Kasumi-1 (cell line): Measurements from ENCODE around the gene MRPL30.
"Not testable (repeated sequence)": the region's sequence is repeated elsewhere in the genome, so short reads cannot be mapped to it uniquely, and the experiment has no call there.

ENCODE experiments used
- DNase-seq, 2 experiments: peaks; one replicate each; lab custom pipeline; 2025; lab: John Stamatoyannopoulos, UW

MRPL30 gene

DNA sequence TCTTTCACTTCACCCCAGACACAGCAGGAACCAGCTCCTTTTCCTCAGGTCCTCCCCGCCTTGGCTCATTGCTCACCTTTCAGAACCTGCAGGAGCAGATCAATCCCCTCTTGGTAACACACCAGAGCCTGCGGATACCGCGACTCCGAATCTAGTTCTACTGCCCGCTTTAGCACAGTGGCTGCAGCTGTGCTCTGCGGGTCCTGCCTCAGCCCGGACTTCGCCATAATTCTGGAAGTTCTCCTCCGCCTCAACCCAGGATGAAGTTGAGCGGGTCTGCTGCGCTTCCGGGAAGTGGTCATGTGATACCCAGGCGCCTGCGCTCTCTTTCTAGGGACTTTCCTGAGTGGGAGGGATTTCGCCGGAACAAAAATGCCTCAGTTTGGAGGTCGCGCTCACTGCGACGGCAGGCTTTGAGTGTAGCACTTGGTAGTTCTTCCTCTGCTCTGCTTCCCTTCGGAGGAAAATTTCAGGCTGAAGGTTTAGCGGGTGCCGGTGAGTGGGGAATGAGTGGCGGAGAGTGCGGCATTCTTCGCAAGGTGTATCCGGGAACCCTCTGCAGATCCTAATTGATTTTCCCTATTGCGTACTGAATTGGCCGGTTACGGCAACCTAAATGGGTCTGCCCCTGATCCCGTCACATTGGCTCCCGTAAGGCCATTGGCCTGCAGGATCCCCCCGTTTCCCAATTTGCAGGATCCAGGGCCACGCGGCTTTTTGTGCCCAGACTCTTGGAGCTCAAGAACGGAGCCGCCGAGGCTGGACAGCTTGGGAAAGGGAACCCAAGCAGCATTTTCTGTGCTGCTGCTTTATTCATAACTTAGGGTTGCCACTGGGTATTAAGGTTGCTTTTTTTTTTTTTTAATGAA is at the start of gene MRPL30, which contains the start of gene MITD1:
Gene MRPL30 (plus strand): TSS at position 430 of the 869 bp plus-strand sequence. CDS start 5,020 bp downstream, outside the sequence.
Gene MITD1 (minus strand): TSS at position 304 of the 869 bp plus-strand sequence. CDS start 77 bp downstream, at position 227.
- DNase-seq, result peak; percentile 94 to 96

GRCh38 chr2:99135044-99135556 is 45.9 kb upstream of the MRPL30 start:
- not testable (repeated sequence) for DNase-seq

DNA sequence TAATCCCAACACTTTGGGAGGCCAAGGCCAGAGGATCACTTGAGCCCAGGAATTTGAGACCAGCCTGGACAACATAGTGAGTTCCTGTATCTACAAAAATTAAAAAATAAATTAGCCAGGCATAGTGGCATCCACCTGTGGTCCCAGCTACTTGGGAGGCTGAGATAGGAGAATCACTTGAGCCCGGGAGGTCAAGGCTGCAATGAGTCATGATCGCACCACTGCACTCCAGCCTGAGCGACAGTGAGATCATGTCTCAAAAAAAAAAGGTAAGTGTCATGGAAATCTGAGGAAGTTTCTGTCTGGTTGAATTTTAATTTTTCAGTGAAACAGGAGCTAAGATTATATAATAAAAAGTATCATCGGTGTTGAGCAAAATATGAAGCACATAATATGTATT is 42.0 kb upstream of the MRPL30 start:
- no peak for DNase-seq

DNA sequence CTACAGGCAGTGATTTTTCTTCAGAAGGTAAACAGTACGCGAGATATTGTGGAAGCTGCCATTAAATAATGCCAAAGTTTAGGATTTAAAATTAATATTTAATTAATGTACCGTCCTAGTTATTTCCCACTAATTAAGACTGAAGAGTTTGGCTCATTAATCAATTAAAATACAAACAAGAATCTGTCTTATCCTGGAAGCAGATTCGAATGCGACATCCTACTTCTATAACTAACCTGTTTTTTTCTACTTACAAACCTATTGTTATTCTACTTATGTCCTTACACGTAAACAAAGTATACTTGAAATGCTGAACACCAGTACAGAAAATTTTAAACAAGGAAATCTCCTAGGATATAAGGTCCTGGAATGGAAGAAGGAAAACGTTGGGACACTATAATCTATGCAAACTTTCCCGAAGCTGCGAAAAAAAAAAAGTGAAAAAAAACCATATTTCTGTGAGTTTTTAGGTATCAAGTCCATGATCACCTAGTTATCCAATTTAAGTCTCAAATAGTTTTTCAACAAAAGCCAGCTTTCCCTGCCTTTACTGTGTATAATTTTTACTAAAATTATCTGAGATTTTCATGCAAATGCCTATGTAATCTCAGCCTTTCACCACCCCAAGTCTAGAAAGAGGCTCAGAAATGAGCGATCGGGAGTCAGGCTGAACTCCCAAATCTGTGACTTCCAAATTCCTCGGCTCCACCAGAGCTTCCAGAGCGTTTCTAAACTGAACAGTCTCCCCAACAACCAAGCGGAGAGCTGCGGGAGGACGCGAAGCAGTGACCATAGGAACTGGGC is 40.7 kb upstream of the MRPL30 start:
- peak in 1 of 2 experiments; percentile 23 for DNase-seq

DNA sequence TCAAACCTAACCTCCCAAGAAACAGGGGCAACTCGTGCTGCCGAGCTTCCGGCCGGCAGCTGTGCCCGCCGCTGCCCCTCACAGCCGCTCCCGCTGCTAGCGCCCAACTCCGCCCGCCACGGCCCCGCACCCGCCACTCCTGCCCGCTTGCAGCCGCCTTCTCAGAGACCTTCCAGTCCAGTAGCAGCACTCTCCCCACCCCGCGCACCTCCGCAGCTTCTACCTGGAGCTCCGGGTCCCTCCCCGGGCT is 40.2 kb upstream of the MRPL30 start:
- no peak for DNase-seq

- peak; percentile 92 for DNase-seq
These were observed 39.6 kb upstream of the MRPL30 start, which contains the start of gene C2orf15 for GRCh38 chr2:99141110-99142108. Gene C2orf15, plus strand, starts transcription at chr2:99141707. Its CDS starts 8,852 bp downstream, at chr2:99150559.

DNA sequence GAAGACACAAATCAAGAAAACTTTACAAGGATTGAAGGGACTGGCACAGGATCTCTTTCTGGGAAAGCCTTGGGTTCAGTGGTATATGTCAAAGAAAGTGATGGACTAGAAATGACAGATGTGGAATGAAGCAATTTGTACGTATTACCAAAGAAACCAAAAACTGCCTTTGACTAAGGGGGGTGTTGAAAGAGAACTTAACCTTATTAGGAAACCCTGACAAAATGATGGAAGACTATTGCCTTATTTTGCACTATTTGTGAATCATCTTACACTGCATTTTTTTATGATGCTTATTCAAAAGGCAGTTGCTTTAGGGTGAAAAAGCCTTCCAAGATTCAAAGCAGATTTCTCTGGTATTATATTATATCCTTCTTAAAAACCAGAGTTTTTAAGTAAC is 30.3 kb upstream of the MRPL30 start:
- DNase-seq, result no peak

- DNase-seq, result no peak
These were observed 28.6 kb upstream of the MRPL30 start for GRCh38 chr2:99152199-99152895.

GRCh38 chr2:99153921-99154604 is 26.9 kb upstream of the MRPL30 start:
- no peak for DNase-seq

DNA sequence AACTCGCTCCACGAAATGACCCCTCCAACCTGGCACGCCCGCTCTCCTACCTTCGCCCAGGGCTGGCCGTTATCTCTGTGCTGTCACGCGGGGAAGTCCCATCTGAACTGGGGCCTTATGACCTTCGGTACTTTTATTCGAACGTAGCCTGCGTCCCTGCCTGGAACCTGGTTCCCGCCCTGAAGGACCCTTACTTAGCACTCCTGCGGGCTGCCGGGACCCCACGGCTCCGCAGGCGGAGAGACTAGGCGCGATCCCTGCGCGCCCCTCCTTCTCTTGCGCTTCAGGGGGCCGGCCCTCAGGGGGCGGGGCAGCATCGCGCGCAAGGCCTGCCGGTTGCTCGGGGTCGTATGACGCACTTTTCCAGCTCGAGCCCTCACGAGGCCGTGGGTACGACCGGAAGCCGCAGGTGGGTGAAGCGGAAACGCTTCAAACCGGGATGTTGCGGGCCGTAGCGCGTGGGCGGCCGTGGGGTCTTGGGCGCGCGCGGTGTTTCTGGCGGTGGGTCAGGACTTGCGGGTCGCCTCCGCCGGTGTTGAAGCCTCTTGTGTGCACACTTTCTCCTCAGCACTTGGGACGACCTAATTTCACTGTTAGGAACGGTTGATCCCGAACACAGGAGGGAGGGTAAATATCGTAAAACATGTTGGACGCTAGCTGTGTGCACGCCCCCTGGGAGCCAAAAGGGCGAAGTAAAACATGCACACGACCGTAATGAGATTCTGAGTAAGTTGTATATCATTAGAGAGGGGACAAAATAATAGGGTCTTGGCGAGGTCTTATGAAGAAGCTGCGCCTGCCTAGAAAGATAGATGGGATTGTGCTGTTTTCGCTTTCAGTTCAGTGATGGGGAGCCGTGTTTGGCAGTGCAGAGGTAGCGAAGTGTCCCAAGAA is 26.1 kb upstream of the MRPL30 start, which contains the start of the genes LIPT1 and TSGA10:
Gene LIPT1 (plus strand): TSS at position 325 of the 894 bp plus-strand sequence. CDS start 6,991 bp downstream, outside the sequence.
Gene TSGA10 (minus strand): TSS at position 300 of the 894 bp plus-strand sequence. CDS start 45,503 bp downstream, outside the sequence.
- peak; percentile 89 for DNase-seq

- DNase-seq, result no peak
These were observed 24.1 kb upstream of the MRPL30 start for GRCh38 chr2:99156891-99157290.

DNA sequence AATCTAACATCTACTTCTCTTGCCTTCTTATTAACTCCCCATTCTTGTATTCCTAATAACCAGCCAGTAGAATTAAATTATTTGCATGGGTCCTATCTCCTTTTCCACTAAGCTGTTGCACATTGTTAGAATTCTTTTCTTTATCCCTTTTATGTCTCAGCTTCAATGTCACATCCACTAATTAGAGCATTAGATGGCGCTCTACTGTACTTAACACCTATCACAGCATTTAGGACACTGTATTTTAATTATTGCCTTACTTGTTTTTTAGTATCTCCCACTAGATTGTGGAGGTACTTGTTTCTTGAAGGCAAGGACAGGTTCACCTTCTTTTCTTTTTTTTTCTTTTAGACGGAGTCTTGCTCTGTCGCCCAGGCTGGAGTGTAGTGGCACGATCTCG is 22.4 kb upstream of the MRPL30 start:
- DNase-seq, result peak; percentile 32 to 46

DNA sequence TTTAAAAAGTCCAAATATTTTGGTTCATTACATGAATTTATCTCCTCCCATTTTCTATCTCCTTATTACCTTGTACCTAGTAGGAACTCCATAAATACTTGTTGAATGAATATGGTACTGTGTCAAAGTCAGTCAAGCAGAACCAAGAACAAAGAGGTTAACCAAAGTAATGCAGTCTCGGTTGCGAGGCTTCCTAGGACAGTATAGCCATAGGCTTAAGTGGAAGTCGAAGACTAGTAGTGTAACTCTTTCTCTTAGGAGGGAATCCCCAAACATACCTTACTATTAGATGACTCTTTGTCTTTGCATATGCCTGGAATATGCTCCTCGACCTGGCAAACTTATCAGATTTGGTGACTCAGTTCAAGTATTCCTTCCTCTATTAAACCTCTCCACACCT is 21.4 kb upstream of the MRPL30 start:
- no peak for DNase-seq

- DNase-seq, result no peak
These were observed 14.8 kb upstream of the MRPL30 start for GRCh38 chr2:99166218-99166617.

GRCh38 chr2:99169534-99169933 is 11.4 kb upstream of the MRPL30 start:
- no peak for DNase-seq

GRCh38 chr2:99171377-99172140 is 9.4 kb upstream of the MRPL30 start:
- no peak for DNase-seq

DNA sequence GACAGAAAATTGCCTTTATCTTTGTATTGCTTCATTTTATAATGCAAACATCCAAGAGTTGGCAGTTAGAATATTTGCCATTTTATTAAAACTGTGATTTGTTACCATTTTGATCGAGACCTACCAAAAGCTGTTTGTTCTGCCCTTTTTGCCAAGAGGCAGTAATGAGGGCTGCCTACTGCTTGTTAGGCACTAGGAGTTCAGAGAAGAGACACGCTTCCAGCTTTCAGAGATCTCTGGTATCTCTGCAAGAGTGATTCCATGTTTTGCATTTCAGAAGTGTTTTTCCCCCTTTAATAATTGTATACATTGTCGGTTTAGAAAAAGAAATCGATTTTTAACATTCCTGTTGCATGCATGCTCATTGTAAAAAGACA is 628 bp downstream of the MRPL30 start:
- DNase-seq, result peak; percentile 24 to 39

GRCh38 chr2:99183025-99183424 is 2.0 kb downstream of the MRPL30 start:
- no peak for DNase-seq
